HepG2 (cell line): ENCODE data around the gene SLC36A1. TPM values are rescaled to one million over a fixed set of nuclear protein-coding genes. Genes with fewer than 3 reads are reported as not detected.
"Not testable (repeated sequence)": the region's sequence is repeated elsewhere in the genome, so short reads cannot be mapped to it uniquely, and the experiment has no call there.

Experiments used
- ATAC-seq: fragments of 200-7000 bp; cut with Tn5 transposase; 3 replicates; pipeline ENCODE4 v1.9.1; 2020; ENCODE audit warnings: mild to moderate bottlenecking, moderate library complexity
- BruUV-seq: library from RNA; stranded (reverse); fragments of 400-500 nt; replicated peaks from 2 replicates; lab custom pipeline; 2021; lab: Mats Ljungman, UMichigan
- CTCF ChIA-PET: fragments of 300-600 bp; formaldehyde crosslinking; extraction: SDS; loops from one replicate; lab custom pipeline; 2021; ENCODE audit warnings: low total read pairs, inconsistent platforms, low intra/inter-chr PET ratio; lab: Yijun Ruan, JAX
- POLR2A ChIA-PET: fragments of 350-600 bp; sonication (Branson Sonifier 250); formaldehyde crosslinking; loops from one replicate; lab custom pipeline; 2020; ENCODE audit warnings: antibody characterized with exemption, inconsistent platforms; lab: Yijun Ruan, JAX
- DNase-seq: peaks from one replicate; pipeline ENCODE4 v3.0.0-alpha.2; 2015; ENCODE audit warnings: low spot score
- FAIRE-seq: peaks from 3 replicates; lab custom pipeline; 2011; peaks lifted over from hg19 to GRCh38; lab: Jason Lieb, UNC
- H2AFZ ChIP-seq: one replicate; pipeline ENCODE4 v1.6.1; 2011; ENCODE audit warnings: low read length, inconsistent platforms
- H3K27ac ChIP-seq: fragments of 300-600 bp; 3 replicates; pipeline ENCODE4 v1.8.0; 2011; ENCODE audit warnings: mixed run types, mild to moderate bottlenecking, mixed read lengths, low read length, inconsistent platforms; ENCODE audit not compliant: insufficient read depth; ENCODE audit errors: extremely low read length
- H3K27me3 ChIP-seq, 2 experiments: fragments of 200-600 bp in 1 of 2; 2 replicates in 1 of 2; 3 replicates in 1 of 2; pipeline versions ENCODE4 v1.6.0 to v1.8.0; 2011; ENCODE audit warnings: low read length in 2 of 2, mild to moderate bottlenecking in 2 of 2, moderate library complexity in 2 of 2, inconsistent platforms in 1 of 2; ENCODE audit not compliant: insufficient read depth in 2 of 2, control insufficient read depth in 1 of 2
- H3K36me3 ChIP-seq, 2 experiments: fragments of 200-600 bp in 1 of 2; replicated peaks in 1 of 2; 2 replicates in 1 of 2; 3 replicates in 1 of 2; pipeline versions ENCODE4 v1.5.1 to v1.8.0; 2011; ENCODE audit warnings: low read length in 2 of 2, inconsistent platforms in 1 of 2; ENCODE audit not compliant: insufficient read depth in 2 of 2, control insufficient read depth in 1 of 2
- H3K4me1 ChIP-seq: 2 replicates; pipeline ENCODE4 v1.5.1; 2012; ENCODE audit warnings: low read length, inconsistent platforms; ENCODE audit not compliant: insufficient read depth
- H3K4me2 ChIP-seq: 2 replicates; pipeline ENCODE4 v1.6.0; 2011; ENCODE audit warnings: low read depth, low read length, inconsistent platforms
- H3K4me3 ChIP-seq, 3 experiments: fragments of 200-600 bp in 1 of 3; sonication (generic), shearing (Covaris generic) in 1 of 3; replicated peaks in 1 of 3; 2 replicates each; pipeline ENCODE4 v1.5.1; 2011 to 2016; ENCODE audit warnings: low read length in 3 of 3, inconsistent platforms in 2 of 3, low read depth in 2 of 3, mild to moderate bottlenecking in 2 of 3, control low read depth in 1 of 3, mixed read lengths in 1 of 3; ENCODE audit not compliant: insufficient read depth in 1 of 3
- H3K79me2 ChIP-seq: one replicate; pipeline ENCODE4 v1.6.1; 2011; ENCODE audit warnings: low read length, inconsistent platforms; ENCODE audit not compliant: insufficient read depth
- H3K9ac ChIP-seq: 2 replicates; pipeline ENCODE4 v1.6.0; 2011; ENCODE audit warnings: mild to moderate bottlenecking, low read depth, low read length, inconsistent platforms; ENCODE audit not compliant: insufficient read depth
- H3K9me3 ChIP-seq: 2 replicates; pipeline ENCODE4 v1.5.1; 2012; ENCODE audit warnings: mild to moderate bottlenecking, low read length
- H4K20me1 ChIP-seq: 2 replicates; pipeline ENCODE4 v1.6.0; 2011; ENCODE audit warnings: inconsistent platforms, mild to moderate bottlenecking, low read length, moderate library complexity; ENCODE audit not compliant: insufficient read depth
- BRF2 ChIP-seq: sonication (generic); formaldehyde crosslinking; IDR thresholded peaks from 2 replicates; pipeline ENCODE4 v1.8.1; 2022; ENCODE audit warnings: mild to moderate bottlenecking, missing genetic modification reagents
- DMAP1 ChIP-seq: IDR thresholded peaks from 2 replicates; pipeline ENCODE4 v1.6.1; 2016
- FOSL2 ChIP-seq: sonication (generic); formaldehyde crosslinking; IDR thresholded peaks from 2 replicates; pipeline ENCODE4 v1.4.0; 2020; ENCODE audit warnings: missing genetic modification reagents
- FOXP1 ChIP-seq, 2 experiments: fragments of 450-650 bp in 1 of 2; IDR thresholded peaks; 2 replicates each; pipeline ENCODE4 v1.6.1; 2017 to 2018; ENCODE audit warnings: antibody characterized with exemption in 1 of 2
- HOXA5 ChIP-seq: sonication (generic); formaldehyde crosslinking; IDR thresholded peaks from 2 replicates; pipeline ENCODE4 v1.4.0; 2020; ENCODE audit warnings: missing genetic modification reagents
- ISX ChIP-seq: sonication (generic); formaldehyde crosslinking; conservative IDR thresholded peaks from 2 replicates; pipeline ENCODE4 v1.5.0; 2020; ENCODE audit warnings: missing genetic modification reagents
- MTF2 ChIP-seq: sonication (generic); formaldehyde crosslinking; IDR thresholded peaks from 2 replicates; pipeline ENCODE4 v1.5.0; 2020; ENCODE audit warnings: missing genetic modification reagents, borderline replicate concordance
- NFIB ChIP-seq: sonication (generic); formaldehyde crosslinking; IDR thresholded peaks from 2 replicates; pipeline ENCODE4 v1.9.0; 2021; ENCODE audit warnings: missing genetic modification reagents, mild to moderate bottlenecking, borderline replicate concordance
- RCOR2 ChIP-seq: IDR thresholded peaks from 2 replicates; pipeline ENCODE4 v1.6.1; 2016; ENCODE audit warnings: missing biosample characterization, missing genetic modification reagents
- RXRB ChIP-seq: IDR thresholded peaks from 2 replicates; pipeline ENCODE4 v1.6.1; 2016; ENCODE audit warnings: borderline replicate concordance, missing genetic modification reagents, missing compliant biosample characterization
- THAP8 ChIP-seq: sonication (generic); formaldehyde crosslinking; IDR thresholded peaks from 2 replicates; pipeline ENCODE4 v1.5.1; 2020; ENCODE audit warnings: missing genetic modification reagents, mild to moderate bottlenecking, borderline replicate concordance
- UBTF ChIP-seq: sonication (generic); formaldehyde crosslinking; IDR thresholded peaks from 2 replicates; pipeline ENCODE4 v1.4.0; 2020; ENCODE audit warnings: mild to moderate bottlenecking, missing genetic modification reagents
- ZNF670 ChIP-seq: sonication (generic); formaldehyde crosslinking; IDR thresholded peaks from 2 replicates; pipeline ENCODE4 v1.8.0; 2022; ENCODE audit warnings: mild to moderate bottlenecking, missing genetic modification reagents, borderline replicate concordance
- ZNF878 ChIP-seq: sonication (generic); formaldehyde crosslinking; IDR thresholded peaks from 2 replicates; pipeline ENCODE4 v1.8.1; 2023; ENCODE audit warnings: mild to moderate bottlenecking, missing genetic modification reagents, moderate library complexity
- WGBS: methylation state at CpG from one replicate; pipeline ENCODE4 v1.1.6; 2017; ENCODE audit warnings: low lambda C conversion rate; 5-methylcytosine and 5-hydroxymethylcytosine counted together
- in situ Hi-C: cut with HindIII; loops from 2 replicates; pipeline ENCODE4 v1.10.0; 2017; ENCODE audit warnings: low pct_unique_long_range_greater_than_20kb; ENCODE audit not compliant: extremely low pct_ligation_motif_present
- intact Hi-C: fragments of 100-400 bp; cut with micrococcal nuclease; formaldehyde crosslinking; loops from one replicate; pipeline ENCODE4 v1.10.0; 2022; ENCODE audit not compliant: unreplicated experiment
- polyA plus RNA-seq, 8 experiments: library from polyadenylated mRNA; depleted of rRNA in 3 of 8; stranded (reverse) in 7 of 8; unstranded in 1 of 8; fragments of >200 nt; fragmentation: Illumina TruSeq in 4 of 8; extraction: Trizol in 4 of 8; gene quantifications; 2 replicates each; pipeline versions ENCODE4 v1.2.1 to v1.2.3, GENCODE V29; 2011 to 2016; ENCODE audit warnings: low read depth in 4 of 8, missing spikeins in 1 of 8, mixed read lengths in 1 of 8; ENCODE audit not compliant: insufficient read depth in 1 of 8
- total RNA-seq, 5 experiments: library from RNA; depleted of rRNA; stranded (reverse); fragments of >200 nt; fragmentation: Illumina TruSeq; extraction: Trizol; gene quantifications; 2 replicates each; pipeline ENCODE4 v1.2.3, GENCODE V29; 2016; ENCODE audit warnings: low read depth in 1 of 5

Gene SLC36A1
- total and polyA plus RNA-seq, 2 of the 13 experiments (the other 11 are each of a cell fraction or from before 2014, with no cell fraction given), result 8.0 to 8.9 TPM

GRCh38 chr5:151426347-151426746, 21.1 kb upstream of the SLC36A1 start (continued):
- TF ChIP-seq FOXP1 (IDR thresholded peaks at IDR 0.05), result not testable (repeated sequence)
- TF ChIP-seq FOXP1 (CRISPR knock-in tag; IDR thresholded peaks at IDR 0.05), result peak; percentile 21; the same call in 1 of the 2 replicates
- TF ChIP-seq, all 625 proteins: peak for 5; not testable (repeated sequence) for 620

GRCh38 chr5:151427258-151427657, 20.1 kb upstream of the SLC36A1 start:
- Histone ChIP-seq H3K9me3 (no peaks in the 10 kb centered on the region), H3K4me2 (no peak overlapping the region), H3K4me1 (peaks cover 26% of the 10 kb centered on the region; the same call in 1 of the 2 replicates), H3K9ac (no peak overlapping the region), H4K20me1 (no peaks in the 10 kb centered on the region), H3K27me3 (peaks cover 0 to 1% of the 10 kb centered on the region in 2 experiments; a peak in 1 of 5 replicates), H3K79me2 (no peaks in the 10 kb centered on the region), H2AFZ (no peak overlapping the region), H3K27ac (no peak overlapping the region), H3K4me3 (no peak overlapping the region), H3K36me3 (no peaks in the 10 kb centered on the region)
- no TSS peak for BruUV-seq
- in situ Hi-C loops (loop anchor here (25.0 kb wide), 1 partner anchor 310 kb away; no protein-coding TSS in a partner anchor), intact Hi-C loops (no loop called here)
- ATAC-seq (peak; percentile 70), DNase-seq (no peak), FAIRE-seq (no peak)
- ChIA-PET CTCF (interaction anchor here (0.6 kb wide), 1 partner anchor 74 kb away, joined by 3 read pairs; no protein-coding TSS in a partner anchor), POLR2A (no interaction called here)
- 0% methylated on average over 2 of the region's 2 CpGs for WGBS
- TF ChIP-seq FOSL2 (CRISPR knock-in tag) (no peak), THAP8 (CRISPR knock-in tag) (no peak), ZNF670 (CRISPR knock-in tag) (no peak), NFIB (no peak)

- Histone ChIP-seq H3K36me3 (no peaks in the 10 kb centered on the region), H3K4me3 (no peak overlapping the region), H3K79me2 (no peaks in the 10 kb centered on the region), H3K9me3 (no peaks in the 10 kb centered on the region), H3K4me1 (peaks cover 19% of the 10 kb centered on the region; the same call in 1 of the 2 replicates), H3K27ac (no peak overlapping the region), H3K9ac (no peak overlapping the region), H2AFZ (no peak overlapping the region), H3K4me2 (no peak overlapping the region), H4K20me1 (no peaks in the 10 kb centered on the region), H3K27me3 (no peaks in the 10 kb centered on the region; a peak in 1 of 5 replicates)
- in situ Hi-C loops (loop anchor here (25.0 kb wide), 1 partner anchor 307 kb away; no protein-coding TSS in a partner anchor), intact Hi-C loops (no loop called here)
- WGBS, result 94% methylated on average over 1 of the region's 1 CpG
- FAIRE-seq (no peak), ATAC-seq (no peak), DNase-seq (no peak)
- ChIA-PET POLR2A (no interaction called here), CTCF (no interaction called here)
- no TSS peak for BruUV-seq
- TF ChIP-seq RXRB (CRISPR knock-in tag), result no peak
- no peak for TF ChIP-seq ZNF878
- TF ChIP-seq RCOR2 (CRISPR knock-in tag), result no peak
- TF ChIP-seq DMAP1 (CRISPR knock-in tag), result no peak
- TF ChIP-seq HOXA5 (CRISPR knock-in tag), result no peak
- no peak for TF ChIP-seq MTF2
- no peak for TF ChIP-seq ISX (CRISPR knock-in tag)
- no peak for TF ChIP-seq UBTF (CRISPR knock-in tag)
- TF ChIP-seq BRF2, result no peak
These were observed 16.7 kb upstream of the SLC36A1 start for GRCh38 chr5:151430731-151431130.
